ENCODE results near the gene IFT52.
"Not testable (repeated sequence)": the region's sequence is repeated elsewhere in the genome, so short reads cannot be mapped to it uniquely, and the experiment has no call there.

IFT52 gene

GRCh38 chr20:43569282-43569681, 21.5 kb upstream of the IFT52 start:
- no peak for DNase-seq

GRCh38 chr20:43570496-43570895, 20.2 kb upstream of the IFT52 start:
- DNase-seq: no peak

GRCh38 chr20:43571310-43571709, 19.4 kb upstream of the IFT52 start:
- DNase-seq: no peak

- DNase-seq: no peak
Measured at GRCh38 chr20:43571771-43572170, 19.0 kb upstream of the IFT52 start.

- no peak for DNase-seq
Measured at GRCh38 chr20:43572891-43573290, 17.8 kb upstream of the IFT52 start.

GRCh38 chr20:43576108-43576507, 14.6 kb upstream of the IFT52 start:
- DNase-seq: no peak

- no peak for DNase-seq
Measured at GRCh38 chr20:43579861-43580793, 10.6 kb upstream of the IFT52 start.

- DNase-seq: no peak
Measured at GRCh38 chr20:43583133-43583864, 7.4 kb upstream of the IFT52 start.

- DNase-seq: no peak
Measured at GRCh38 chr20:43583982-43584432, 6.7 kb upstream of the IFT52 start.

- DNase-seq: no peak
Measured at GRCh38 chr20:43584448-43585136, 6.1 kb upstream of the IFT52 start.

GRCh38 chr20:43586641-43587040, 4.1 kb upstream of the IFT52 start:
- no peak for DNase-seq

- not testable (repeated sequence) for DNase-seq
Measured at GRCh38 chr20:43588526-43588925, 2.2 kb upstream of the IFT52 start.

GRCh38 chr20:43590036-43590391, 723 bp upstream of the IFT52 start:
- no peak for DNase-seq

GRCh38 chr20:43601960-43602359, 11.2 kb downstream of the IFT52 start:
- not testable (repeated sequence) for DNase-seq

GRCh38 chr20:43603124-43603523, 12.4 kb downstream of the IFT52 start:
- DNase-seq: no peak

GRCh38 chr20:43605715-43606114, 15.0 kb downstream of the IFT52 start:
- no peak for DNase-seq

GRCh38 chr20:43607278-43607677, 16.5 kb downstream of the IFT52 start:
- not testable (repeated sequence) for DNase-seq

GRCh38 chr20:43631598-43631997, 40.9 kb downstream of the IFT52 start:
- no peak for DNase-seq

- no peak for DNase-seq
Measured at GRCh38 chr20:43636429-43636828, 45.7 kb downstream of the IFT52 start.

GRCh38 chr20:43642548-43642947, 51.8 kb downstream of the IFT52 start:
- no peak for DNase-seq

- DNase-seq: no peak
Measured at GRCh38 chr20:43650997-43651525, 60.3 kb downstream of the IFT52 start.

- DNase-seq: not testable (repeated sequence)
Measured at GRCh38 chr20:43651650-43652184, 61.0 kb downstream of the IFT52 start.

- DNase-seq: no peak
Measured at GRCh38 chr20:43653966-43654365, 63.2 kb downstream of the IFT52 start.
